Epithelial cell of proximal tubule (primary cell): ENCODE measurements around the gene HBQ1. TPM values are rescaled to one million over a fixed set of nuclear protein-coding genes. Genes with fewer than 3 reads are reported as not detected.

Experiments
- DNase-seq: peaks from one replicate; pipeline ENCODE4 v3.0.0-alpha.2; 2011; ENCODE audit warnings: low read depth
- H3K4me3 ChIP-seq: 2 replicates; pipeline ENCODE4 v1.5.1; 2011; ENCODE audit warnings: low read depth, mild to moderate bottlenecking, low read length
- CTCF ChIP-seq: conservative IDR thresholded peaks from 2 replicates; pipeline ENCODE4 v1.5.1; 2012; ENCODE audit warnings: low read depth, mild to moderate bottlenecking, low read length
- total RNA-seq: library from RNA; depleted of rRNA; stranded (reverse); fragments of >200 nt; gene quantifications from 2 replicates; pipeline ENCODE4 v1.2.3, GENCODE V29; 2015

Gene HBQ1
- total RNA-seq, 1 donor from 2014 or later: 12.1 TPM

DNA sequence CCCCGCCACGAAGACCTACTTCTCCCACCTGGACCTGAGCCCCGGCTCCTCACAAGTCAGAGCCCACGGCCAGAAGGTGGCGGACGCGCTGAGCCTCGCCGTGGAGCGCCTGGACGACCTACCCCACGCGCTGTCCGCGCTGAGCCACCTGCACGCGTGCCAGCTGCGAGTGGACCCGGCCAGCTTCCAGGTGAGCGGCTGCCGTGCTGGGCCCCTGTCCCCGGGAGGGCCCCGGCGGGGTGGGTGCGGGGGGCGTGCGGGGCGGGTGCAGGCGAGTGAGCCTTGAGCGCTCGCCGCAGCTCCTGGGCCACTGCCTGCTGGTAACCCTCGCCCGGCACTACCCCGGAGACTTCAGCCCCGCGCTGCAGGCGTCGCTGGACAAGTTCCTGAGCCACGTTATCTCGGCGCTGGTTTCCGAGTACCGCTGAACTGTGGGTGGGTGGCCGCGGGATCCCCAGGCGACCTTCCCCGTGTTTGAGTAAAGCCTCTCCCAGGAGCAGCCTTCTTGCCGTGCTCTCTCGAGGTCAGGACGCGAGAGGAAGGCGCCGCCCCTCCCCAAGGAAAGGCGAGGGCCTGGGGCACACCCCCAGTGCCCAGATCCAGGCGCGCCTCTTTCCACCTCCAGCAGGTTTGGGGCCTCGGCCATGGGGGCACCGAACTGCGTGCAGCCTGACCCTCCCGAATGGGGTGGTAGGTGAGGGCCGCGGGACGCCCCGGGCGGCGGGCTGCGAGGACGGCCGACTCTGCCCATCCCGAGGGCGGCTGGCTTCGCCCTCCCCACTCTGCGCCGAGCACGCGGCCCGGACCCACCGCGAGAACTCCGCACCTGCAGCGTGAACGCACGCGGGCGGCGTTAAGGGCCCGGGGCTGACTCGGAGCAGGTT, 664 bp downstream of the HBQ1 start:
- no peak for DNase-seq
- TF ChIP-seq CTCF: no peak

DNA sequence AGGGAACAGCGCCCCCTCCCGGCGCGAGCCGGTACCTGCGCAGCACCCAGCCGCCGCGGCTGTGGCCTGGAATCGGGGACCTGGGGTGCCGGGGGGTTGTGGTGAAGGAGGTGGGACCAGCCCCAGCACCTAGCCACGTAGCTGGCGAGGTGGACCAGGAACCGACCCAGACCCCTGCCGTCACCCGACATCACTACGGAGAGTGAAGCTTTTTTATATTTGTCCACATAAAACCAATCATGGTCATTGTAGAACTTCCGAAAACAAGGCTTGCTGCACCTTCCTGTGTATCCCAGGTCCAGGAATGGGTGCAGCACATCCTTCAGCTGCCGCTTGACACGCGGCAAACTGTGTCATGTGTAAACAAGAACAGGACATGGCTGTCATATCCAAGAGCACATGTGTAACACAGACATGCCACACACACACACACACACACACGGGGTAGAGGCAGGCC, 1.3 kb downstream of the HBQ1 start:
- peak; percentile 82 for TF ChIP-seq CTCF
- H3K4me3 ChIP-seq: no peak overlapping the region
- DNase-seq: no peak

More for the DNA sequence above, 664 bp downstream of the HBQ1 start:
- H3K4me3 ChIP-seq: peak overlapping the region; percentile 45

DNA sequence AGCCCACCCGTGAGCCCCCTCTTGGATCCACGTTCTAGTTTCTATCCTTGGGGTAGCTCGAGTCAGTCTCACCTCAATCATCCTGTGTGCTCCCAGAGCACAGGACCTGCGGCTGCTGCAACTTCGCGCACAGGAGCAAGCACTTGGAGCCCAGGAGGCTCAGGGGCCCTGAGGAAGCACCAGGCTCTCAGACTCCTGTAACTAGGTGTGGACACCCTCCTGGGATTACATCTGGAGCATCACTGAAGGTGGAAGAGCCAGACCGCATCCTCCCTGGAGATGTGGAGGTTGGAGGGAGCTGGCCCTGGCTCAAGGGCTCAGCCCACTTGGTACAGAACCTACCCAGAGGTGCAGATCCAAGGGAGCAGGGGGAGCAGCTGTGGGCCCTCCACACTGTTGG, 2.7 kb downstream of the HBQ1 start:
- H3K4me3 ChIP-seq: no peak overlapping the region
- no peak for TF ChIP-seq CTCF
- no peak for DNase-seq

DNA sequence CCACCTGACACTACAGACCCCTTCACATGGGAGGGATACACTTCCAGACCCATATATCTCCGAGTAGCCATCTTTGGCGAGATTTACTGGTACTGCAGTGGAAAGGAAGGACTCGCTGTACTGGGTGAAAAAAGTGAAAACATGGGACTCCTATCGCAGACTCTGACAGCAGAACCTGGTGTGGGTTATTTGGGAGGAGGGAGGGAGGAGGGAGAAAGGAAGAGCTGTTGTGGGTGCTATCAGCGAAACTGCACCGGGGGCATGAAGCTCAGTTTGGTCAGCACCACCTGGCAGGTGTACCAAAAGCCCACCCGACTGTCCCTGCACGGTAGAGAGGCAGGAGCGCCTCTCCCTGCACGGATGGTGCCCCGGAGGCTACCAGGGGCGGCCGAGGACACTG, 5.0 kb downstream of the HBQ1 start:
- H3K4me3 ChIP-seq: no peak overlapping the region
- no peak for TF ChIP-seq CTCF
- no peak for DNase-seq

GRCh38 chr16:185691-186090, 5.4 kb downstream of the HBQ1 start:
- TF ChIP-seq CTCF: no peak
- no peak overlapping the region for H3K4me3 ChIP-seq
- DNase-seq: no peak

GRCh38 chr16:187330-187729, 7.1 kb downstream of the HBQ1 start:
- TF ChIP-seq CTCF: no peak
- no peak overlapping the region for H3K4me3 ChIP-seq
- no peak for DNase-seq

GRCh38 chr16:188674-189073, 8.4 kb downstream of the HBQ1 start:
- no peak overlapping the region for H3K4me3 ChIP-seq
- peak; percentile 30 for TF ChIP-seq CTCF
- DNase-seq: no peak
